IgD-negative memory B cell (primary cell): ENCODE measurements around the gene TBK1. TPM values are rescaled to one million over a fixed set of nuclear protein-coding genes. Genes with fewer than 3 reads are reported as not detected.
A peak's percentile ranks its signal among the peaks of the same experiment; 100 is the strongest.

ENCODE experiments used
- H3K27ac Mint-ChIP-seq, 3 donors: one replicate each; pipeline ENCODE4 v1.8.0; 2020 to 2022; ENCODE audit warnings: mild to moderate bottlenecking in 3 of 3, mixed read lengths in 3 of 3, moderate library complexity in 1 of 3
- H3K27me3 Mint-ChIP-seq: one replicate; pipeline ENCODE4 v1.8.0; 2021; ENCODE audit warnings: mixed read lengths
- H3K36me3 Mint-ChIP-seq: one replicate; pipeline ENCODE4 v1.8.0; 2020; ENCODE audit warnings: mild to moderate bottlenecking, mixed read lengths
- H3K4me1 Mint-ChIP-seq, 3 donors: one replicate each; pipeline ENCODE4 v1.8.0; 2020 to 2022; ENCODE audit warnings: mixed read lengths in 3 of 3, mild to moderate bottlenecking in 1 of 3
- H3K4me3 Mint-ChIP-seq, 4 donors: one replicate each; pipeline ENCODE4 v1.8.0; 2020 to 2022; ENCODE audit warnings: mild to moderate bottlenecking in 4 of 4, mixed read lengths in 4 of 4, moderate library complexity in 3 of 4
- H3K9me3 Mint-ChIP-seq, 3 donors: one replicate each; pipeline ENCODE4 v1.8.0; 2020 to 2021; ENCODE audit warnings: mixed read lengths in 3 of 3, mild to moderate bottlenecking in 1 of 3
- polyA plus RNA-seq: library from polyadenylated mRNA; unstranded; fragments of 300-500 nt; fragmentation: Illumina TruSeq; gene quantifications from one replicate; pipeline ENCODE4 v1.2.3, GENCODE V29; 2021

TBK1 gene
- 18.5 TPM for polyA plus RNA-seq

GRCh38 chr12:64451687-64452558 is at the start of gene TBK1:
Gene TBK1 (plus strand): TSS chr12:64452120. CDS start chr12:64455871, 3,751 bp downstream.
- Mint-ChIP-seq H3K4me1 (peaks cover 21 to 46% (median 31%) of the 10 kb centered on the region in 3 donors), H3K36me3 (peaks cover 1% of the 10 kb centered on the region), H3K27ac (peak within 1 kb of the TSS; percentile 93 to 97 (median 95)), H3K27me3 (no peaks in the 10 kb centered on the region), H3K9me3 (no peaks in the 10 kb centered on the region), H3K4me3 (peak within 1 kb of the TSS; percentile 95 to 98 (median 98))

- Mint-ChIP-seq H3K4me1 (peaks cover 8 to 12% (median 9%) of the 10 kb centered on the region in 3 donors), H3K9me3 (peaks cover 0 to 3% (median 0%) of the 10 kb centered on the region in 3 donors), H3K27ac (no peak overlapping the region), H3K27me3 (no peaks in the 10 kb centered on the region), H3K4me3 (peak overlapping the region in 1 of 4 donors; percentile 72), H3K36me3 (no peaks in the 10 kb centered on the region)
Measured at GRCh38 chr12:64402181-64402580, 49.7 kb upstream of the TBK1 start.

- no peaks in the 10 kb centered on the region for H3K27me3 Mint-ChIP-seq
- H3K9me3 Mint-ChIP-seq: no peaks in the 10 kb centered on the region
- peak within 1 kb of the TSS; percentile 78 to 94 (median 93) for H3K27ac Mint-ChIP-seq
- peaks cover 8 to 12% (median 9%) of the 10 kb centered on the region in 3 donors for H3K4me1 Mint-ChIP-seq
- H3K4me3 Mint-ChIP-seq: peak within 1 kb of the TSS; percentile 96 to 100 (median 98)
- no peaks in the 10 kb centered on the region for H3K36me3 Mint-ChIP-seq
Measured at GRCh38 chr12:64403707-64404469, 48.0 kb upstream of the TBK1 start, which contains the start of gene XPOT. Gene XPOT (plus strand): TSS chr12:64404392. CDS start chr12:64410036, 5,644 bp downstream.

DNA sequence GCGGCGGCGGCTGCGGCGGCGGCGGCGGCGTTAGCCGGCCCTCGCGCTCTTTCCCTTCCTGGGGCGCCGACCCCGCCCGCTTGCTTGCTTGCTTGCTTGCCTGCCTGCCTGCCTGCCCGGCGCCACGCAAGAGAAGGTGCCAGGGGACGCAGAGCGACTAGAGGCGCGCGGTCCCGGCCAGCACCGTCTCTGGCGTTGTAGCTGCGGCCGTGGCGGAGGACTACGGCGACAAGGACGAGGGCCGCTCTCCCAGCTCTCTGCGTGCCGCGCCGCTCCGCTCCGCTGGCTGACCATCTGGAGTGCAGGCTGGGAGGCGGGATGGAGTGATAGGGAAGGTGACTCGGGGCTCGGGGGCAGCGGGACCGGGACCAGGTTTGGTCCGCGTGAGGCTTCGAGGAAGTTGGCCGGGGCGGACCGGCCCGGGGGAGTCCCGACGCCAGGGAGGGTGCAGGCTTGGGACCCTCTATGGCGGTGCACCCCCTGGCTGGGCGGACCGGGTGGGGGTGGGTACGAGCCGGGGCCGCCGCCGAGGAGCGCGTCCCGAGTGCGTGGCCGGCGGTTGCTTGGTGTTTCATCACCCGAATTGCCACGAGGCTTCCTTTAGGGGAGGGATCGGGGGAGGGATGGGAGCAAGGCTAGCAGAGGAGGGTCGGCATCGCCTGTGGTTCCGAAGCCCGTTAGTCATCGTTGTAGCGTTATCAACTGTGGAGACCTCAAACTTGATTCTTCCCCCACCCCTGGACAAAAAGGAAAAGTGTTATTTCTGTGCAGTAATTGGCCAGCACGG is 47.3 kb upstream of the TBK1 start:
- no peaks in the 10 kb centered on the region for H3K9me3 Mint-ChIP-seq
- H3K4me3 Mint-ChIP-seq: peak overlapping the region; percentile 96 to 100 (median 98)
- no peaks in the 10 kb centered on the region for H3K36me3 Mint-ChIP-seq
- peak overlapping the region; percentile 78 to 94 (median 93) for H3K27ac Mint-ChIP-seq
- H3K4me1 Mint-ChIP-seq: peaks cover 8 to 12% (median 9%) of the 10 kb centered on the region in 3 donors
- no peaks in the 10 kb centered on the region for H3K27me3 Mint-ChIP-seq

GRCh38 chr12:64407342-64408223 is 44.3 kb upstream of the TBK1 start:
- Mint-ChIP-seq H3K27me3 (no peaks in the 10 kb centered on the region), H3K27ac (no peak overlapping the region), H3K9me3 (no peaks in the 10 kb centered on the region), H3K4me1 (peaks cover 8 to 12% (median 9%) of the 10 kb centered on the region in 3 donors), H3K4me3 (peak overlapping the region in 1 of 4 donors; percentile 22), H3K36me3 (no peaks in the 10 kb centered on the region)

DNA sequence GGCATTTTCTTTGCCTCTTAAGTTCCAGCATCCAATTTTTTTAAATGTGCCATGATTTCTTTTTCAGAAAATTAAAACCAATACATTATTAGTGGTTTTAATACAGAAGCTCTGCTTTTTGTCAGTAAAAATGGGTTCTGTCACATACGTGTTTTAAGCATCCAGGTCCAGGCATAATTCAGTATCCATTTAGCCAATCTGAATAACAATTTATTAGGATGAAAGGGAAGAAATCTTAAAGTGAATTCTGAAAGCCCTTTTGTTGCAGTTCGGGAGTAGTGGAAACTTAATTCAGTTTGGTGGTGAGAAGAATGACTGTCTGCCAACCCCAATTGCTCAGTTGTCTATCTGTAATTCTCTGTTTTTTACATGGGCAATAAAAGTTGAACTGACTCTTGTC is 40.5 kb upstream of the TBK1 start:
- Mint-ChIP-seq H3K4me3 (no peak overlapping the region), H3K27ac (no peak overlapping the region), H3K4me1 (peaks cover 0 to 5% (median 3%) of the 10 kb centered on the region in 3 donors), H3K27me3 (no peaks in the 10 kb centered on the region), H3K36me3 (peaks cover 1% of the 10 kb centered on the region), H3K9me3 (no peaks in the 10 kb centered on the region)

- Mint-ChIP-seq H3K27me3 (no peaks in the 10 kb centered on the region), H3K4me3 (no peak overlapping the region), H3K4me1 (no peaks in the 10 kb centered on the region), H3K27ac (peak overlapping the region in 1 of 3 donors; percentile 63), H3K9me3 (no peaks in the 10 kb centered on the region), H3K36me3 (peaks cover 4% of the 10 kb centered on the region)
Measured at GRCh38 chr12:64412459-64412858, 39.5 kb upstream of the TBK1 start.

GRCh38 chr12:64413884-64414283 is 38.0 kb upstream of the TBK1 start:
- no peaks in the 10 kb centered on the region for H3K9me3 Mint-ChIP-seq
- H3K36me3 Mint-ChIP-seq: peaks cover 4% of the 10 kb centered on the region
- no peak overlapping the region for H3K27ac Mint-ChIP-seq
- no peaks in the 10 kb centered on the region for H3K27me3 Mint-ChIP-seq
- H3K4me1 Mint-ChIP-seq: no peaks in the 10 kb centered on the region
- H3K4me3 Mint-ChIP-seq: no peak overlapping the region

DNA sequence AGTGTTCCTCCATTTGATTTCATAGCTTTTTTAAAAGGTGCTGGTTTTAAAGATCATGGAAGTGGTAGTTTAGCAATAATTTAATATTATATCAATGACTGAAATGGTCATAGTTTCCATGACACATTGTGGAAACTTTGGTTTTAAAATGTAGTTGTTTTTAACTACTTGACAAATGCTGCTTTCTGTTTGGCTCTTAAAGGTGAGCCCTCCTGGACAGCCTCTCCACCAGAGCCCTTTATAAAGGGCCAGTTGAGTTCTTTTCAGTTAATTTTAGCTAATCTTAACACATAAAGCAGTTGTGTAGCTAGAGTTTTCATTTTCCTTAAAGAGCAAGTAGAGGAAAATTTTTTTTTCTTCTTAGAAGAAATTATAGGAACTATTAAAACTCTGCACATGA is 33.7 kb upstream of the TBK1 start:
- no peaks in the 10 kb centered on the region for H3K4me1 Mint-ChIP-seq
- H3K27me3 Mint-ChIP-seq: no peaks in the 10 kb centered on the region
- H3K4me3 Mint-ChIP-seq: no peak overlapping the region
- no peak overlapping the region for H3K27ac Mint-ChIP-seq
- no peaks in the 10 kb centered on the region for H3K9me3 Mint-ChIP-seq
- H3K36me3 Mint-ChIP-seq: peaks cover 10% of the 10 kb centered on the region

DNA sequence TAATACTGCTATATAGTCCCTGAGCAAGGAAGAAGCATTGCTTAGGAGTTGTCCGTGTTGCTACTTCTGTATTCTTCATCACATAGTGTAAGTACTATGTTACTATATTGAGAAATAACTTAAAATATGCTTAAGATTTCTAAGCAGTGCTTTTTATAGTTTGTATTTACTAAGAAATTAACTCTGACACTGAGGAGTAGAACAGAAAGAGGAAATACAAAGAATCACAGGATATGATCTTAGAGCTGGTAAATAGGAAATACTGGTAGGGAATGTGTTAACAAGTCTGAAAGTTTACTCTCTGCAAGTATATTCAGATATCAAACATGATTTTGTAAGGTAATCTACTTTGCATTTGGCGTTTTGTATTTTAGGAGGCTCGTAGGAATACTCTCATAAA is 32.2 kb upstream of the TBK1 start:
- Mint-ChIP-seq H3K4me1 (no peaks in the 10 kb centered on the region), H3K27me3 (no peaks in the 10 kb centered on the region), H3K4me3 (no peak overlapping the region), H3K9me3 (no peaks in the 10 kb centered on the region), H3K27ac (no peak overlapping the region), H3K36me3 (peaks cover 13% of the 10 kb centered on the region)

DNA sequence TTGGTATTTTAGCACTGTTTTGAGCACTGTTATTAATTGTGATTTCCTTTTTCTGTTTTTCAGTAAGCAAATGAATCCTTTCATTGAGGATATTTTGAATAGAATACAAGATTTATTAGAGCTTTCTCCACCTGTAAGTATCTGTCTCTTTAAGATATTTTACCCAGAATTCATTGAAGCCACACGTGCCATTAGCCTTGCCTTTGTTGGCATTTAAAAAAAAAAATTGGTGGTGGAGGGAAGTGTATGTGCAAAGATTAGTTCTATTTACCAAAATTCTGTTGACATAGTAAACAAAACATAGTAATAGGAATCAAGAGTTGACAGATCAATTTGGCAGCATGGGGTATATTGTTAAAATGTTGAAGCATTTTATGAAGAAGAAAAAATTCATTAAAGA is 23.9 kb upstream of the TBK1 start:
- Mint-ChIP-seq H3K27ac (no peak overlapping the region), H3K9me3 (no peaks in the 10 kb centered on the region), H3K4me3 (no peak overlapping the region), H3K27me3 (no peaks in the 10 kb centered on the region), H3K4me1 (no peaks in the 10 kb centered on the region), H3K36me3 (peaks cover 12% of the 10 kb centered on the region)

- Mint-ChIP-seq H3K36me3 (peaks cover 11% of the 10 kb centered on the region), H3K9me3 (no peaks in the 10 kb centered on the region), H3K27ac (no peak overlapping the region), H3K4me1 (no peaks in the 10 kb centered on the region), H3K27me3 (no peaks in the 10 kb centered on the region), H3K4me3 (no peak overlapping the region)
Measured at GRCh38 chr12:64428956-64429355, 23.0 kb upstream of the TBK1 start.

- Mint-ChIP-seq H3K4me1 (no peaks in the 10 kb centered on the region), H3K27me3 (no peaks in the 10 kb centered on the region), H3K9me3 (no peaks in the 10 kb centered on the region), H3K36me3 (peaks cover 8% of the 10 kb centered on the region), H3K4me3 (no peak overlapping the region), H3K27ac (no peak overlapping the region)
Measured at GRCh38 chr12:64430886-64431285, 21.0 kb upstream of the TBK1 start.

DNA sequence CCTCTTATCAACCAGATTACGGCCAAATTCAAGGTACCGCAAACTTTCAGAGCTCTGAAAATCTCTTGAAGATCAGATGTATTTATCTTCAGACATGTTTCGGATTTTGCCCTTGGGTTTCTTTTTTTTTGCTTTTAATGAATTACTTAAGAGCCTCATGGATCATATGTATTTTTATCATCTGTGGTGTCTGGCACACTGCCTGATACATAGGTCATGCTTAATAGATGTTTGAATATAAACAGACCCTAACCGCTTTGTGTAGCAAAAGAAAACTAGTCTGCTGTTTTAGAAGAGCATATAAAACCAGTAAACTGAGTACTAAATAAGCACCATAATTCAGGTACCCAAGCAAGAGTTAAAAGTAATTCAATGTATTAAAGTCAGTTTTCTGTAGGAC is 20.1 kb upstream of the TBK1 start:
- Mint-ChIP-seq H3K27ac (no peak overlapping the region), H3K4me3 (no peak overlapping the region), H3K9me3 (no peaks in the 10 kb centered on the region), H3K36me3 (peaks cover 8% of the 10 kb centered on the region), H3K4me1 (no peaks in the 10 kb centered on the region), H3K27me3 (no peaks in the 10 kb centered on the region)
